SU-DHL-6 (cell line): Measurements from ENCODE around the gene LHB.
A peak's percentile ranks its signal among the peaks of the same experiment; 100 is the strongest.

ENCODE experiments used
- H2AFZ ChIP-seq: fragments of 200-600 bp; sonication (generic); 2 replicates; pipeline ENCODE4 v1.6.1; 2014; ENCODE audit warnings: low read depth, mild to moderate bottlenecking, moderate library complexity, mixed read lengths, antibody characterized with exemption, low read length; ENCODE audit not compliant: severe bottlenecking
- H3F3A ChIP-seq: fragments of 200-600 bp; shearing (Covaris generic); 2 replicates; pipeline ENCODE4 v1.6.0; 2016; ENCODE audit warnings: antibody characterized with exemption, mild to moderate bottlenecking; ENCODE audit not compliant: insufficient read depth
- H3K27ac ChIP-seq: fragments of 200-600 bp; sonication (generic); 2 replicates; pipeline ENCODE4 v1.5.1; 2016; ENCODE audit warnings: low read depth, mild to moderate bottlenecking, low read length, moderate library complexity, mixed read lengths
- H3K27me3 ChIP-seq: fragments of 200-600 bp; sonication (generic), shearing (Covaris generic); 2 replicates; pipeline ENCODE4 v1.6.0; 2014; ENCODE audit warnings: mild to moderate bottlenecking, low read length
- H3K36me3 ChIP-seq: fragments of 200-600 bp; sonication (generic); 2 replicates; pipeline ENCODE4 v1.6.1; 2014; ENCODE audit warnings: mild to moderate bottlenecking, low read length, mixed read lengths
- H3K4me2 ChIP-seq: fragments of 300-600, 200-600 bp; shearing (Covaris generic), sonication (generic); 2 replicates; pipeline ENCODE4 v1.6.0; 2014; ENCODE audit warnings: low read length, low read depth, mild to moderate bottlenecking; ENCODE audit not compliant: poor library complexity, severe bottlenecking
- H3K4me3 ChIP-seq: fragments of 200-600 bp; sonication (generic); 2 replicates; pipeline ENCODE4 v1.5.1; 2014; ENCODE audit warnings: antibody characterized with exemption, low read length, mild to moderate bottlenecking, mixed read lengths; ENCODE audit not compliant: insufficient read depth, poor library complexity, severe bottlenecking
- H3K79me2 ChIP-seq: fragments of 200-600 bp; sonication (generic); 2 replicates; pipeline ENCODE4 v1.6.1; 2014; ENCODE audit warnings: mild to moderate bottlenecking, low read length, moderate library complexity; ENCODE audit not compliant: insufficient read depth
- H3K9ac ChIP-seq: fragments of 200-600 bp; sonication (generic); 2 replicates; pipeline ENCODE4 v1.7.0; 2014; ENCODE audit warnings: mild to moderate bottlenecking, low read length
- H3K9me2 ChIP-seq: fragments of 200-600 bp; sonication (generic); replicated peaks from 2 replicates; pipeline ENCODE4 v1.6.1; 2014; ENCODE audit warnings: low read length; ENCODE audit not compliant: insufficient read depth
- H3K9me3 ChIP-seq: fragments of 200-600 bp; sonication (generic); 2 replicates; pipeline ENCODE4 v1.6.1; 2014; ENCODE audit warnings: low read length, mixed read lengths; ENCODE audit not compliant: insufficient read depth
- H4K20me1 ChIP-seq: fragments of 200-600 bp; sonication (generic); 2 replicates; pipeline ENCODE4 v1.6.1; 2014; ENCODE audit warnings: low read depth, mild to moderate bottlenecking, antibody characterized with exemption, low read length, moderate library complexity, mixed read lengths
- EZH2phosphoT487 ChIP-seq: fragments of 200-600 bp; sonication (generic), shearing (Covaris generic); conservative IDR thresholded peaks from 2 replicates; pipeline ENCODE4 v1.6.1; 2018; ENCODE audit warnings: mild to moderate bottlenecking, antibody characterized with exemption, low read length, moderate library complexity, mixed read lengths
- TF ChIP-seq, protein P1 (sequence below): fragments of 200-600 bp; sonication (generic); IDR thresholded peaks from one replicate; pipeline ENCODE4 v1.5.1; 2017; ENCODE audit warnings: antibody characterized with exemption, mild to moderate bottlenecking, low read length, moderate library complexity; ENCODE audit not compliant: insufficient read depth, poor library complexity, severe bottlenecking

The LHB gene

DNA sequence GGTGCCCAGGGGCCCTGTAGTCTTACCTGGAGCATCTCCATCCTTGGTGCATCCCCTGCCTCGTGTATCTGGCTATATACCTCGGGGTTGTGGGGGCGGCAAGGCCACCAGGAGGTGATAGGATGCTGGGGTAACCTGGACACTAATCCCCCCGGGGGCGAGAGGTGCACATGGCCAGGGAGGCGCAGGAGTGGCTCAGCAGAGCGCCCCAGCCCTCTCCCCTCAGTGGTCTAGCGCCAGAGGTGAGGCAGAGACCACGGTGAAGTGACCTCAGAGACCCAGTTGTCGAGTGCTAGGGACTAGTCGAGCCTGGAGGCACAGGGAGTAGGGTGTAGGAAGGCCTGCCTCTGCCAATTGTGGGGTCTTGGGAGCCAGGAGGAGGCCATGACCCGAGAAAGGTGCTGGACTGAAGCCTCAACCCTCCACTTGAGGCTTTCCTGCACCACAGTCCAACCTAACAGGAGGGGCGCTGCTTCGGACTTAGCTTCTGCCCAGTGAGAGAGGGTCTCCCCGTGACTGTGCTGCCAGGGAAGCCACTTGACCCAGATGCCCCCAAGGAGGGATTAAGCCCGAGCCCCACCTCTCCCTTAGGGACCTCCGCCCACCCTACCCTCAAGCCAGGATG is at the start of gene LHB:
LHB (minus strand) TSS at position 51 of the 625 bp plus-strand sequence; CDS start at position 41, 10 bp downstream.
- H3F3A ChIP-seq: no peaks in the 10 kb centered on the region

GRCh38 chr19:49065905-49066512 is 49.1 kb upstream of the LHB start:
- Histone ChIP-seq H3K36me3 (no peaks in the 10 kb centered on the region), H2AFZ (no peak overlapping the region), H4K20me1 (no peaks in the 10 kb centered on the region), H3K27ac (no peak overlapping the region), H3K9me2 (no peaks in the 10 kb centered on the region), H3K9ac (no peak overlapping the region), H3K4me2 (no peak overlapping the region), H3K9me3 (no peaks in the 10 kb centered on the region), H3F3A (no peaks in the 10 kb centered on the region), H3K27me3 (no peaks in the 10 kb centered on the region), H3K79me2 (no peaks in the 10 kb centered on the region), H3K4me3 (no peak overlapping the region)
- TF ChIP-seq, protein P1, sequence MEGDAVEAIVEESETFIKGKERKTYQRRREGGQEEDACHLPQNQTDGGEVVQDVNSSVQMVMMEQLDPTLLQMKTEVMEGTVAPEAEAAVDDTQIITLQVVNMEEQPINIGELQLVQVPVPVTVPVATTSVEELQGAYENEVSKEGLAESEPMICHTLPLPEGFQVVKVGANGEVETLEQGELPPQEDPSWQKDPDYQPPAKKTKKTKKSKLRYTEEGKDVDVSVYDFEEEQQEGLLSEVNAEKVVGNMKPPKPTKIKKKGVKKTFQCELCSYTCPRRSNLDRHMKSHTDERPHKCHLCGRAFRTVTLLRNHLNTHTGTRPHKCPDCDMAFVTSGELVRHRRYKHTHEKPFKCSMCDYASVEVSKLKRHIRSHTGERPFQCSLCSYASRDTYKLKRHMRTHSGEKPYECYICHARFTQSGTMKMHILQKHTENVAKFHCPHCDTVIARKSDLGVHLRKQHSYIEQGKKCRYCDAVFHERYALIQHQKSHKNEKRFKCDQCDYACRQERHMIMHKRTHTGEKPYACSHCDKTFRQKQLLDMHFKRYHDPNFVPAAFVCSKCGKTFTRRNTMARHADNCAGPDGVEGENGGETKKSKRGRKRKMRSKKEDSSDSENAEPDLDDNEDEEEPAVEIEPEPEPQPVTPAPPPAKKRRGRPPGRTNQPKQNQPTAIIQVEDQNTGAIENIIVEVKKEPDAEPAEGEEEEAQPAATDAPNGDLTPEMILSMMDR: no peak
- no peak for TF ChIP-seq EZH2phosphoT487

More for the DNA sequence above, at the start of gene LHB:
- H3K36me3 ChIP-seq: no peaks in the 10 kb centered on the region
- H4K20me1 ChIP-seq: no peaks in the 10 kb centered on the region
- no peak for TF ChIP-seq EZH2phosphoT487
- TF ChIP-seq, protein P1: no peak
- H3K27me3 ChIP-seq: no peaks in the 10 kb centered on the region
- H3K27ac ChIP-seq: no peak within 1 kb of the TSS
- no peak within 1 kb of the TSS for H3K4me3 ChIP-seq
- H3K9ac ChIP-seq: peak within 1 kb of the TSS; percentile 32; the same call in 1 of the 2 replicates
- H3K9me3 ChIP-seq: no peaks in the 10 kb centered on the region
- no peaks in the 10 kb centered on the region for H3K79me2 ChIP-seq
- peak within 1 kb of the TSS; percentile 48 for H3K4me2 ChIP-seq
- no peaks in the 10 kb centered on the region for H3K9me2 ChIP-seq
- no peak within 1 kb of the TSS for H2AFZ ChIP-seq

DNA sequence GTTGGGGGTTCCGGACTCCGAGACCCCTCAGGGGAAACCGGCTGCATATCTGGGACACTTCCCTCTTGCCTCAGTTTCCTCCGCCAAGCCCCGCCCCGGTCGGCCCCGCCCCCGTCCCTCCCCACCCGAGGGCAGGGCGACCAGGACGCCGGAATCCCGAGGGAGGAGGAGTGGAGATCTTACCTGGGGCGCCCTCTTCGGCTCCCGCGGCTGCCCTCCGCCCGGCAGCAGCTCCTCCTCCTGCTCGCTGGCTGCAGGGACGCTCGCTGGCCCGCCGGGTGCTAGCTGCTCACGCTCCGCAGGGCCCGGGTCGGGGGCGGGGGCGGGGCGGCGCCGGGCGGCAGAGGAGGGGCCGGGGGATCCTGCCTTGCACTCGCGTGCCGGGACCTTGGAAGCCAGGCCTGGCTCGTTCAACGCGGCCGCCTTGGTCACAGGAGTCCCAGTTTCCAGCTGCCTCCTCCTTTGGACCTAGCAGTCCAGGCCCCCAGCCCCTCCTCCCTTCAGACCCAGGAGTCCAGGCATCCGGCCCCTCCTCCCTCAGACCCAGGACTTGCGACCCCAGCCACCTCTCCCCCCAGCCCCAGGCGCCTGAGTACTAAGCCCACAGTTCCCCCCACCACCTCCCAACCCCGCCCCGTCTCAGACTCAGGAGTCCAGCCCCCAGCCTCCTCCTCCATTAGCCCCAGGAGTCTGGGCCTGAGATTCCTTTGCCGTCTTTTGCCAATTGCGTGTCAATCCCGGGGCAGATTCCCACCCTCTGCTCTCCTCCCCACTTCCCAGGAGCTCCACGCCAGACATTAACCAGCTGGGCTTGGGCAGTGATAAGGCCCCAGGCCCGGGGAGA is 48.1 kb upstream of the LHB start, which contains the start of gene NTF4:
NTF4 (minus strand) TSS at position 51 of the 844 bp plus-strand sequence. CDS start 2,821 bp downstream, outside the sequence.
- Histone ChIP-seq H3K36me3 (no peaks in the 10 kb centered on the region), H3K27ac (no peak within 1 kb of the TSS), H3K9me3 (no peaks in the 10 kb centered on the region), H3F3A (no peaks in the 10 kb centered on the region), H2AFZ (no peak within 1 kb of the TSS), H3K4me3 (no peak within 1 kb of the TSS), H3K4me2 (no peak within 1 kb of the TSS), H3K9ac (no peak within 1 kb of the TSS), H3K79me2 (no peaks in the 10 kb centered on the region), H3K27me3 (no peaks in the 10 kb centered on the region), H3K9me2 (no peaks in the 10 kb centered on the region), H4K20me1 (no peaks in the 10 kb centered on the region)
- TF ChIP-seq, protein P1: no peak
- TF ChIP-seq EZH2phosphoT487: no peak
